Activated CD8-positive, alpha-beta memory T cell treated with anti-CD3 and anti-CD28 coated beads, Interleukin-2, amount 10 ng/mL, durations not matched to agents 7 days and 5 days (primary cell): ENCODE results near the gene SBNO1. TPM values are rescaled to one million over a fixed set of nuclear protein-coding genes. Genes with fewer than 3 reads are reported as not detected.

Experiments
- ATAC-seq: fragments of 150-1000 bp; cut with Tn5 transposase; one replicate; pipeline ENCODE4 v1.10.0; 2021; ENCODE audit warnings: moderate library complexity
- CTCF ChIA-PET: fragments of 350-600 bp; sonication (Branson Sonifier 250); formaldehyde crosslinking; loops from one replicate; lab custom pipeline; 2021; ENCODE audit warnings: antibody characterized with exemption; lab: Charles Lee
- DNase-seq: peaks from one replicate; pipeline ENCODE4 v3.0.0-alpha.2; 2020
- H3K27ac Mint-ChIP-seq: one replicate; pipeline ENCODE4 v1.8.0; 2021; ENCODE audit warnings: mild to moderate bottlenecking, mixed read lengths
- H3K27me3 Mint-ChIP-seq: one replicate; pipeline ENCODE4 v1.8.0; 2021; ENCODE audit warnings: mixed read lengths
- H3K36me3 Mint-ChIP-seq: one replicate; pipeline ENCODE4 v1.8.0; 2021; ENCODE audit warnings: mild to moderate bottlenecking, mixed read lengths
- H3K4me1 Mint-ChIP-seq: one replicate; pipeline ENCODE4 v1.8.0; 2021; ENCODE audit warnings: mixed read lengths
- H3K4me3 Mint-ChIP-seq: one replicate; pipeline ENCODE4 v1.8.0; 2021; ENCODE audit warnings: mild to moderate bottlenecking, moderate library complexity, mixed read lengths
- H3K9me3 Mint-ChIP-seq: one replicate; pipeline ENCODE4 v1.8.0; 2022; ENCODE audit warnings: low read depth, mixed read lengths
- total RNA-seq, 2 experiments: library from RNA; stranded (reverse); gene quantifications; one replicate each; pipeline ENCODE4 v1.2.3, GENCODE V29; 2021

SBNO1 gene
- total RNA-seq, 2 experiments from 2014 or later = 35.7 to 45.3 TPM

DNA sequence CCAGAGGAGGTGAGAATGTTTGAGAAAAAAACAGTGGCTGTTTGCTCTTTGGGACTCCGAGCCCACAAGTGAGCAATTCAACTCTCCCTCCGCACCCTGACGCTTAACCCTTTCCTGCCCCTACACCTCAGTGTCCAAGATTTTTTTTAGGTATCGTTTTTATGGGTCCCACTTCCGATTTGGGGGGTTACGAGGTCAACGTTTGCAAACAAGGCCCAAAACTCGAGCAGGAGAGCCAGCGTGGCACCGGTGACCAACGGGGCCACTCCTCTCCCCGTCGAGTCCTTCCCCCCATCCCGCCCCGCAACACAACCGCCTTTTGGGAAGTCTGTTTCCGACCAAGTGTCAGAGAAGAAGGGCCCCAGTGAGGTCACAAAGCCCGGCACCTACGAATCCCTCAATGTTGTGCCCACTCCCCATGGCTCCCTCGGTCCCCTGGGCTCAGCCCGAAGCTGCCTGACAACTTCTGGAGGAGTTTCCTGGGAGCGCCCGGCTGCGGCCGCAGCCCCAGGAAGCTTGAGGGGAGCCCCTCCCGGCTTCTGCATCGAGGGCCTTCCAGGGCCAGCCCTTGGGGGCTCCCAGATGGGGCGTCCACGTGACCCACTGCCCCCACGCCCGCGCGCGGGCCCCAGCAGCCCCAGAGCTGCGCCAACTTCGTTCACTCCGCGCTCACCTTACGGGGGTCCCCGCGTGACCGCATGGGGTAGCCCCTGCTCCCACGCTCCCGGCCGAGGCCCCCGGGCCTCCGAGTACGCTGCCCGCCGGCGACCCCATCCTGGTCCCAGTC is 94.2 kb downstream of the SBNO1 start:
- Mint-ChIP-seq H3K4me3 (peak overlapping the region; percentile 78), H3K27ac (peak overlapping the region; percentile 67), H3K27me3 (no peaks in the 10 kb centered on the region), H3K4me1 (peaks cover 18% of the 10 kb centered on the region), H3K9me3 (no peaks in the 10 kb centered on the region), H3K36me3 (no peaks in the 10 kb centered on the region)
- ATAC-seq (peak; percentile 18), DNase-seq (peak; percentile 49)
- CTCF ChIA-PET = interaction anchor here (0.6 to 2.7 kb wide), 9 partner anchors 17 to 350 kb away, joined by 3 to 15 read pairs (median 4); partner anchors contain the start of genes OGFOD2 and SBNO1

DNA sequence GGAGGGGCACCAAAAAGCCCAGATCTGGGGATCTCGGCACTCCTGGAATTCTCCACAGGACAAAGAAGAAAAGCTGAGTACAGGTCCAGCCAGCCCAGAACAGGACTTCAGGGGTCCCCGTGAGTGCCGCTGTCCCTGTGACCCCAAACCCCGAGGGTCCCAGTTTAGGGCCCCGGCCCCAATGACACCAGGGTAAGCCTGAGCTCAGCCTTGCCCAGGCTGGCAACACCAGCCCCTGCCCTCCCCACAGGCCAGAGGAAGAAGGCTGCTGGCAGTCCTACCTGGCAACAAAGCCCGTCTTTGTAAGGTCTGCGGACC is 94.8 kb downstream of the SBNO1 start:
- ATAC-seq = no peak
- Mint-ChIP-seq H3K4me1 (peaks cover 18% of the 10 kb centered on the region), H3K27me3 (no peaks in the 10 kb centered on the region), H3K36me3 (no peaks in the 10 kb centered on the region), H3K9me3 (no peaks in the 10 kb centered on the region), H3K4me3 (peak overlapping the region; percentile 78), H3K27ac (peak overlapping the region; percentile 67)
- CTCF ChIA-PET = interaction anchor here (0.6 to 2.7 kb wide), 9 partner anchors 18 to 350 kb away, joined by 3 to 15 read pairs (median 4); partner anchors contain the start of genes OGFOD2 and SBNO1
- no peak for DNase-seq

DNA sequence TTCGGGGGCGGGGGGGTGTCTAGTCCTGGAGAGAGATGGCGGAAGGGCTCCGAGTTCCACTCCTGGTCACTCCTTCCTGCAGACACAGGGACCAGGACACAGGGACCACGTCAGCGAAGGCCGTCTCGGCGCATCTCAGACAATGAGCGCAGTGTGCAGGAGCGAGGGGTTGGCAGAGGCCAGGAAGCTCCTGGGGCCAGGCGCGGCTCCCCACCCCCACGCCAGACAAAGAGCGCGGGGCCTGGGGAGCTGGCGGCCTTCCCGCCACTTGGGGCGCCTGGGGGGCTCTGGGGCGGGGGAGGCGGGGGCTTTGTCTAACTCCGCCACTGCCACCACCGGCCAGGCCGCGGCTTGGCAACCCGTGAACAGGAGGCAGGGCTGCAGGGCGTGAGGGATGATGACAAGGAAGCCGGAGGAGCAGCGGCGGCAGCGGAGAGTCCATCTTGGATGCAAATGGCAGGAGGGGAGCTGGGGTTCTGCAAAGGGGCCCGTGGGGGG is 95.2 kb downstream of the SBNO1 start:
- peak overlapping the region; percentile 78 for H3K4me3 Mint-ChIP-seq
- H3K27me3 Mint-ChIP-seq = no peaks in the 10 kb centered on the region
- H3K36me3 Mint-ChIP-seq = peaks cover under 1% of the 10 kb centered on the region
- H3K9me3 Mint-ChIP-seq = no peaks in the 10 kb centered on the region
- H3K4me1 Mint-ChIP-seq = peaks cover 18% of the 10 kb centered on the region
- peak overlapping the region; percentile 67 for H3K27ac Mint-ChIP-seq
- CTCF ChIA-PET = interaction anchor here (1.2 to 2.7 kb wide), 7 partner anchors 31 to 349 kb away, joined by 3 to 15 read pairs (median 4); partner anchors contain the start of genes OGFOD2 and SBNO1
- ATAC-seq = no peak
- DNase-seq = peak; percentile 54

DNA sequence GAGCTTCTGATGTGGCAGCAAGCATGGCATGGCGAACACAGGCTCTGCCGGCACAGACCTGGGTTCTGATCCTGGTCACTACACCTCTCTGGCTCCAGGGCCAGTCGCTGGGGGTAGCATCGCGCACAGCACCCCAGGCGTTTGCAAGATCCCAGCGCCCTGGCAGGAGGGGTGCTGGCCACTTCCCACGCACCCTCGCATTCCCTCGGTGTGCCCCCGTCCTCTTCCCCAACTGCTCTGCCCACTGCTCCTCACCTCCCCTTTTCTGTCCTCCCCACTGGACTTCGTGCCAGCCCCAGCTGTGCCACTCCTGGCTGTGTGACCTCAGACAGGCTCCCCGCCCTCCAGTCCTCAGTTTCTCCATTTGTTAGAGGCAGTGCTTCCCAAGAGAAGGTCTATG is 95.8 kb downstream of the SBNO1 start:
- H3K27me3 Mint-ChIP-seq = no peaks in the 10 kb centered on the region
- DNase-seq (no peak), ATAC-seq (no peak)
- H3K4me3 Mint-ChIP-seq = no peak overlapping the region
- peaks cover 2% of the 10 kb centered on the region for H3K36me3 Mint-ChIP-seq
- peak overlapping the region; percentile 36 for H3K27ac Mint-ChIP-seq
- H3K9me3 Mint-ChIP-seq = no peaks in the 10 kb centered on the region
- CTCF ChIA-PET = interaction anchor here (1.2 to 2.7 kb wide), 4 partner anchors 31 to 332 kb away, joined by 3 to 15 read pairs (median 9); partner anchors contain the start of gene SBNO1
- peaks cover 18% of the 10 kb centered on the region for H3K4me1 Mint-ChIP-seq

DNA sequence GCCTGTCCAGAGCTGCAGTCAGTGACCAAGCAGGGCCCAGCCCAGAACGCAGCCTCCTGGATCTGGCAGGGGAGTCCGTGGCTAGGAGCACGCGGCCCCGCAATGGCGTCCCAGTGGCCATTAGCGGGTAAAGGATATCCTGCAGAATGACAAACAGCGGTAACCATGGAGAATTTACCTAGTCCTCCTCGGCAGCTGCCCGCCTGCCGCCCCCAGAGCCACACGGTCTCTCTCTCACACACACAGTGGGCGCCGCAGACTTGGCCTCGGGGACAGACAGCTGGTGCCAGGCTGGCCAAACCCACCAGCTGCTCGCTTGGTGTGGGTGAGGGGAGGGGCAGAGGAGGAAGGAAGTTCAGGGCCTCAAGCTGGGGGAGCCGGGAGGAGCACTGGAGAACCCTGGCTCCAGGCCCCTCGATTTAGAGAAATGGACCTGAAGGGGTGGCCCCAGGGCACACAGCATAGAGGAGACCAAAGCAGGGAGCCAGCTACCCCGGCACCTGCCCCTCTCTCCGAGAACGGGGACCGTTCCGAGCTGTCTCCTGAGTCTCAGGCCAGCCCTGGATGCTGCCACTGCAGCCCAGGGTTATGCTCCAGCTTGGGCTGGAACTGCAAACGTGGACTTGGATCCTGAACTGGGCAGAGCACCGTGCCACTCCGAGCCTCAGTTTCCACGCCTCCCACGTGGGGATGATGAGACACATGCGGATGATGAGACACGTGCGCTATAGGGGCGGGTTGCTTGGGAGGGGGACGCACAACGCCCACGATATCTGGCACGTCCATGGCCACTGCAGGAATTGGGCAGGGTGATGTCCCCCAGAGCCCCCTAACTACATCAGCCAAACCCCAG is 96.4 kb downstream of the SBNO1 start:
- no peak overlapping the region for H3K27ac Mint-ChIP-seq
- H3K4me1 Mint-ChIP-seq = peaks cover 18% of the 10 kb centered on the region
- ATAC-seq (no peak), DNase-seq (no peak)
- no peaks in the 10 kb centered on the region for H3K9me3 Mint-ChIP-seq
- H3K36me3 Mint-ChIP-seq = peaks cover 2% of the 10 kb centered on the region
- H3K4me3 Mint-ChIP-seq = no peak overlapping the region
- H3K27me3 Mint-ChIP-seq = no peaks in the 10 kb centered on the region
- CTCF ChIA-PET = interaction anchor here (0.6 to 2.7 kb wide), 3 partner anchors 26 to 314 kb away, joined by 3 to 15 read pairs (median 3); partner anchors contain the start of gene KMT5A

DNA sequence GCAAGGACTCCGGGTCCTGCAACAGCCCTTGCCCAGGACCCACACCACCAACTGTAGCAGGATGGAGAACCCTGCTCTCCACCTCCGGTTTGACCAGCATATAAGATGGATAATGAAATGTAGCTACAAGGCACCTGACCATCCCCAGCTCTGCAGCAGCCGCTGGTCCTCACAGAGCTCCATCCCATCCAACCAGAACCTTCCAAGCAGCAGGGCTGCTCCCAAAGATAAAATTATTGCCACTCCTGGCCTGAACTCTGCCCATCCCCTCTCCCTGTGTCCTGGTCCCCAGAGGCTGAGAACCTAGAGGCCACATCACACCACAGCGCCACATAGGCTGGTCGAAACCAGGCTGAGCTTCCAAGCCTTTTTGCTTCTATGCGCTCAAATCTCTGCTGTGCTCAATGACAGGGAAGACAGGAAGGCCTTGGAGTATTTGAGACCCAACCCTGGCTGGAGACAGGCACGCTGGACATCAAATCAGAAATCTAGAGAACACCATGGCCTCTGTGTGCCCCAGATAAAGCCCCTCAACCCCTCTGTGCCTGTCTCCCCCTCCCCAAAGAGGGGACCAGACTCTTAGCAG is 97.2 kb downstream of the SBNO1 start:
- no peak for DNase-seq
- Mint-ChIP-seq H3K9me3 (no peaks in the 10 kb centered on the region), H3K36me3 (peaks cover 2% of the 10 kb centered on the region), H3K4me3 (no peak overlapping the region), H3K4me1 (peaks cover 18% of the 10 kb centered on the region), H3K27ac (no peak overlapping the region), H3K27me3 (no peaks in the 10 kb centered on the region)
- CTCF ChIA-PET = interaction anchor here (0.6 to 1.1 kb wide), 3 partner anchors 27 to 117 kb away, joined by 3 read pairs; partner anchors contain the start of gene KMT5A
- no peak for ATAC-seq

DNA sequence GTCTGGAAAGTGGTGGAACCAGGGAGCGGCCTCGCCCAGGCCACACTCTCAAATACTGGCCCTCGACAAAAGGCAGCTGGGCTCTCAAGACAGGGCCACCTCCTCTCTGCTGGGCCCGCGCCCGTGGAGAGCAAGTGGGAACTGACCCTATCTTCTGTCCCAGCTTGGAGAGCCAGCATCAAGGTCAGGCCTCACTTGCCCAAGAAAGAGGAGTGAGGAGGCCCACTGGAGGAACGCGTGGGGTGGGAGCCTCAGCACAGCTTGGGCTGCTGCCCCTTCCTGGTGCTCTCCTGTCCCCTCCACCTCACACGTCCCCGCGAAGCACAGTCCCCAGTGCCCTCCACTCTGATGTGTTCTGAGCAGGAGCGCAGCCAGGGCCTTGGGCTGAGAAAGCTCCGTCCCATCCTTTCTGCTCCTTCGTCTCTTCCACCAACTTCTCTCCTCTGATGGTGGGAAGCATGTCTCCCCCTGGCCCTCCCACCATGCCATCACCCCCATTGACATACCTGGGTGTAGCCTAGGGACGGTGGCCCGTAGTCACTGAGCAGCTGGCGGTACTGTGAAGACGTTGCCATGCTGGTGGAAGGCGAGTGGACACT is 97.9 kb downstream of the SBNO1 start:
- ATAC-seq = no peak
- Mint-ChIP-seq H3K4me3 (no peak overlapping the region), H3K27ac (no peak overlapping the region), H3K27me3 (no peaks in the 10 kb centered on the region), H3K4me1 (peaks cover 17% of the 10 kb centered on the region), H3K9me3 (no peaks in the 10 kb centered on the region), H3K36me3 (peaks cover 2% of the 10 kb centered on the region)
- CTCF ChIA-PET = interaction anchor here (0.9 to 1.1 kb wide), 2 partner anchors 32 to 117 kb away, joined by 3 read pairs; partner anchors contain the start of gene KMT5A
- no peak for DNase-seq

DNA sequence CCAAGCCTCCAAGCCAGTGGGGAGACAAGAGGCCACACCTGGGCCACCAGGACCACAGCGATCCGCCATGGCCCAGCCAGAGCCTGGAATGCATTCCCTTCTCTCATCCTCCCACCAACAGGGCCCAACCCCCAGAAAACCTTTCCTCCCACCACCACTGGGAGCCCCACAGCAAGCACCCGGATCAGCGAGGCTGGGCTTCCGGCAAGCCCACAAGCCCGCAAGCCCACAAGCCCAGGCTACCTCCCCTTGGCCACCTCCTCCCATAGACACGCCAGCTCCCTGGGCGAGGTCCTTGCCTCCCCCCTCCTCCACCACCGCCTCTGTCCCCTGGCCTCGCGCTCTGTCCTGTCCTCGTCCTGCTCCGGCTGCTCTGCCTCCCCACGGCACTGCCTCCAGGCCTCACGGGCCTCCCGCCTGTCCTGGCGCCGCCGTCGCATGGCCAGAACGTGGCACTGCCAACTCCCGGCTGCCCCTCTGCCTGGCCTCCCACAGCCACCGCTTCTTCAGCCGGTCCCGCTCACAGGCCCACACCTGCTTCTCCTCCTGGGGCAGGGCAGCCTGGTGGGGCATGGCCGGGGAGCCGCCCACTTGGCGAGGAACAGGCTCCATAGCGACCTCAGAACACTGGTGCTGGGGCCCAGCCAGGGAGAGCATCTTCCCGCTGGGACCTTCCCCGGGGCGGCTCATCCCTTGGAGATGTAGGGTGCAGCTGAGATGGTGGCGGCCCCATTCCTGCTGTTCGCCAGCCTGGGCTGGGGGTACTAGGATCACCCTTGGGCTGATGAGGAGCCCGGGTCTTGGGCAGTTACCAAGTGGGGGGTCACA is 98.6 kb downstream of the SBNO1 start:
- ATAC-seq (no peak), DNase-seq (no peak)
- Mint-ChIP-seq H3K9me3 (no peaks in the 10 kb centered on the region), H3K27me3 (no peaks in the 10 kb centered on the region), H3K36me3 (peaks cover 2% of the 10 kb centered on the region), H3K27ac (no peak overlapping the region), H3K4me1 (peaks cover 17% of the 10 kb centered on the region), H3K4me3 (no peak overlapping the region)
- CTCF ChIA-PET = interaction anchor here (1.3 kb wide), 1 partner anchor 316 kb away, joined by 3 read pairs; no protein-coding TSS in a partner anchor

DNA sequence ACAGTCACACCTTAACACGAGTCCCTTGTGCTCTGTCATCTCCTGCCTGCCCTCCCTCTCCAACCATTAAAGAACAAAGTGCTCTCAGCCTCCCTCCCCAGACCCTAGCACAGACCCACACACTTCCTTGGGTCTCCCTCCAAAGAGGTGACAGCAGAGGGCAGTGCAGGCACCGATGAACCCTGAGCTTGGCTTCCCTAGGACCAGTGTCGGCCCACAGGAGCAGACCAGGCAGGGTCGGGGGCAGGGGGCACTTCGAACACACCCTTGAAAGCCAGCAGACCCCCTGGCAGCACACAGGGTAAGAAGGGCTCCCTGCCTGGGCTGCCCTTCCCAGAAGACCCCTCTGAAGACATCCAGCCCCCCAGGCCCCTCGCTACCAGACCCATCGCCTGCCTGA is 100.0 kb downstream of the SBNO1 start:
- Mint-ChIP-seq H3K4me3 (no peak overlapping the region), H3K27ac (no peak overlapping the region), H3K4me1 (peaks cover 9% of the 10 kb centered on the region), H3K9me3 (no peaks in the 10 kb centered on the region), H3K36me3 (peaks cover 5% of the 10 kb centered on the region), H3K27me3 (no peaks in the 10 kb centered on the region)
- ATAC-seq (no peak), DNase-seq (no peak)
- CTCF ChIA-PET = interaction anchor here (1.0 to 1.3 kb wide), 3 partner anchors 20 to 317 kb away, joined by 3 to 4 read pairs (median 3); no protein-coding TSS in a partner anchor

DNA sequence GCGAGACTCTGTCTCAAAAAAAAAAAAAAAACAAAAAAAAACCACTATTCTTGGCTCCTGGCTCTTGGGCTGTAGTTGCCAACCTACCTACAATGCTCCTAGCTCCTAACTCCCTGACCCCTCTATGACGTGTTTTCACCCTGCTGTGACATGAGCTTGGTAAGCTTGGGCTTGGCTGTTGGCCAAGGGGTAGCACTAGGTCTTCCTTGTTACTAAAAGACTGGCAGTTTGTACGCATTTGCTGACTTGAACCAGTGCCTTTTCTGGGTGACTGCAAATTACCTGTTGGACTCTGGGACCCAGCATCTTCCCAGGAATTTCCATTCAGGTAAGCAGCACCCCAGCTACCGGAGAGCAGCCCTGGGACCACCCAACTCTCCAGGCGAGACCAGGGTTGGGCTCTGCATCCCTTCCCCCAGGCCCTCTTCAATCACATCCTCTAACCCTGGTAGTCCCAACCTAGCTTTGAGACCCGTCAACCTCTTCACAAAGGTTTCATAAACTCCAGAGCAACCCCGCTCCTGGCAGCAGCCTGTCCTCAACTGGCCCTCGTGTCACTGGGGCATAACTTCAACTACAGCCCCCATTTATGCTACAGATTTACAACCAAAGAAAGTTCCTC is 101.3 kb downstream of the SBNO1 start:
- peaks cover 5% of the 10 kb centered on the region for H3K36me3 Mint-ChIP-seq
- no peaks in the 10 kb centered on the region for H3K27me3 Mint-ChIP-seq
- no peak for DNase-seq
- H3K4me1 Mint-ChIP-seq = peaks cover 2% of the 10 kb centered on the region
- CTCF ChIA-PET = interaction anchor here (1.2 to 2.0 kb wide), 2 partner anchors 25 to 319 kb away, joined by 3 to 5 read pairs; no protein-coding TSS in a partner anchor
- no peak overlapping the region for H3K27ac Mint-ChIP-seq
- no peak overlapping the region for H3K4me3 Mint-ChIP-seq
- H3K9me3 Mint-ChIP-seq = no peaks in the 10 kb centered on the region
- no peak for ATAC-seq

DNA sequence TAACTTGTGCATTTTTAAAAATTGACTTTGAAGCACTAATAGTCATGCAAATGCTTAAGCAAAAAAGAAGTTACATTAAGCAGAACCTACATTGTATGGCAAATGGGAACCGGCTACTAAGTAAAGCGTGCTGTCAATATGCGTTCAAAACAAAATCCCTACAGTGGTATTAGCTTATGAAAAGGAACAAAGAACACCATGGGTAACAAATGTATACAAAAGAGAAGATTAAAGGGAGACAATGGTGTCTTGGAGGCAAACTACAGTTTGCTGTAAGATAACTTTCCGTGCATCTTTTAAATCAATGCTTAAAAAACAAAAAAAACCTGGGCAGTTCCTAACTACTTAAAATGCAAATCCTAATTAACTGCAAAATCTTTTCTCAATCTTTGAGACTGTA is 103.5 kb downstream of the SBNO1 start:
- Mint-ChIP-seq H3K27me3 (no peaks in the 10 kb centered on the region), H3K9me3 (no peaks in the 10 kb centered on the region), H3K4me1 (peaks cover 2% of the 10 kb centered on the region), H3K36me3 (peaks cover 13% of the 10 kb centered on the region), H3K4me3 (no peak overlapping the region), H3K27ac (no peak overlapping the region)
- DNase-seq = no peak
- CTCF ChIA-PET = interaction anchor here (1.4 kb wide), 1 partner anchor 12 kb away, joined by 3 read pairs; no protein-coding TSS in a partner anchor
- ATAC-seq = no peak
